B cell (primary cell): ENCODE data around the gene FAXDC2. TPM values are rescaled to one million over a fixed set of nuclear protein-coding genes. Genes with fewer than 3 reads are reported as not detected.

Experiments
- ATAC-seq: fragments of 200-7000 bp; cut with Tn5 transposase; one replicate; pipeline ENCODE4 v1.10.0; 2021; ENCODE audit warnings: low read depth, mild to moderate bottlenecking, moderate number of reproducible peaks, moderate library complexity
- CTCF ChIA-PET: fragments of 350-600 bp; sonication (Branson Sonifier 250); formaldehyde crosslinking; loops from one replicate; lab custom pipeline; 2021; ENCODE audit warnings: antibody characterized with exemption, inconsistent platforms; lab: Charles Lee
- POLR2A ChIA-PET: fragments of 350-600 bp; sonication (Branson Sonifier 250); formaldehyde crosslinking; loops from one replicate; lab custom pipeline; 2021; ENCODE audit warnings: antibody characterized with exemption; lab: Charles Lee
- DNase-seq: peaks from one replicate; pipeline ENCODE4 v3.0.0; 2013
- H2AFZ ChIP-seq: 2 replicates; pipeline ENCODE4 v1.6.1; 2012; ENCODE audit warnings: mild to moderate bottlenecking, low read depth, low read length; ENCODE audit not compliant: insufficient read depth, poor library complexity, severe bottlenecking
- H3K27ac ChIP-seq, 2 donors: 1 replicate in 1 of 2; 2 replicates in 1 of 2; pipeline ENCODE4 v1.5.1; 2012 to 2013; ENCODE audit warnings: low read length in 2 of 2, mild to moderate bottlenecking in 2 of 2, moderate library complexity in 1 of 2
- H3K27me3 ChIP-seq, 4 experiments: fragments of 200-600 bp in 1 of 4; sonication (generic) in 1 of 4; replicated peaks in 1 of 4; 1 replicate in 2 of 4; 2 replicates in 2 of 4; pipeline versions ENCODE4 v1.6.1 to v1.7.0; 2013 to 2016; ENCODE audit warnings: low read length in 3 of 4, mild to moderate bottlenecking in 2 of 4, mixed read lengths in 1 of 4, moderate library complexity in 1 of 4; ENCODE audit not compliant: insufficient read depth in 4 of 4, control insufficient read depth in 3 of 4; ENCODE audit errors: control extremely low read depth in 1 of 4
- H3K36me3 ChIP-seq, 2 experiments: replicated peaks in 1 of 2; 1 replicate in 1 of 2; 2 replicates in 1 of 2; pipeline versions ENCODE4 v1.6.1 to v1.7.1; 2013; ENCODE audit warnings: low read length in 1 of 2; ENCODE audit not compliant: insufficient read depth in 2 of 2, control insufficient read depth in 1 of 2; ENCODE audit errors: control extremely low read depth in 1 of 2, extremely low read depth in 1 of 2
- H3K4me1 ChIP-seq, 2 donors: fragments of 200-600 bp in 1 of 2; sonication (generic) in 1 of 2; 1 replicate in 1 of 2; 2 replicates in 1 of 2; pipeline versions ENCODE4 v1.5.1 to v1.6.1; 2013 to 2017; ENCODE audit warnings: low read length in 2 of 2; ENCODE audit not compliant: control insufficient read depth in 2 of 2, insufficient read depth in 2 of 2
- H3K4me2 ChIP-seq: replicated peaks from 2 replicates; pipeline ENCODE3; 2012; ENCODE audit warnings: mild to moderate bottlenecking, low read depth, low read length; ENCODE audit not compliant: poor library complexity, severe bottlenecking
- H3K4me3 ChIP-seq, 5 experiments: fragments of 200-600 bp in 1 of 5; sonication (generic) in 1 of 5; 1 replicate in 3 of 5; 2 replicates in 2 of 5; pipeline versions ENCODE4 v1.5.1 to v1.7.0; 2011 to 2016; ENCODE audit warnings: low read length in 4 of 5, mild to moderate bottlenecking in 4 of 5, low read depth in 2 of 5, control low read depth in 1 of 5, moderate library complexity in 1 of 5; ENCODE audit not compliant: insufficient read depth in 1 of 5; ENCODE audit errors: control extremely low read depth in 1 of 5, extremely low read depth in 1 of 5
- H3K79me2 ChIP-seq: fragments of 200-600 bp; sonication (generic); one replicate; pipeline ENCODE4 v1.6.0; 2016; ENCODE audit warnings: low read length; ENCODE audit not compliant: control insufficient read depth, insufficient read depth
- H3K9ac ChIP-seq: fragments of 200-600 bp; sonication (generic); 2 replicates; pipeline ENCODE4 v1.6.1; 2017; ENCODE audit warnings: mild to moderate bottlenecking, low read length, moderate library complexity
- H3K9me3 ChIP-seq, 3 donors: one replicate each; pipeline versions ENCODE4 v1.6.1 to v1.7.1; 2013; ENCODE audit warnings: low read length in 2 of 3; ENCODE audit not compliant: control insufficient read depth in 2 of 3, insufficient read depth in 1 of 3; ENCODE audit errors: control extremely low read depth in 1 of 3
- H4K20me1 ChIP-seq: 2 replicates; pipeline ENCODE4 v1.6.0; 2012; ENCODE audit warnings: mild to moderate bottlenecking, low read length; ENCODE audit not compliant: insufficient read depth, control insufficient read depth, poor library complexity, severe bottlenecking
- H3K27ac Mint-ChIP-seq: one replicate; pipeline ENCODE4 v1.8.0; 2021; ENCODE audit warnings: mixed read lengths
- H3K27me3 Mint-ChIP-seq: one replicate; pipeline ENCODE4 v1.8.0; 2021; ENCODE audit warnings: mixed read lengths
- H3K4me1 Mint-ChIP-seq: one replicate; pipeline ENCODE4 v1.8.0; 2021; ENCODE audit warnings: mixed read lengths
- H3K4me3 Mint-ChIP-seq: one replicate; pipeline ENCODE4 v1.8.0; 2021; ENCODE audit warnings: mixed read lengths
- H3K9me3 Mint-ChIP-seq: one replicate; pipeline ENCODE4 v1.8.0; 2022; ENCODE audit warnings: mixed read lengths; ENCODE audit not compliant: insufficient read depth
- EZH2 ChIP-seq: IDR thresholded peaks from 2 replicates; pipeline ENCODE4 v1.6.1; 2012; ENCODE audit warnings: borderline replicate concordance, low read depth, mild to moderate bottlenecking, moderate library complexity, low read length; ENCODE audit not compliant: insufficient read depth, poor library complexity, severe bottlenecking
- WGBS: methylation state at CpG from one replicate; pipeline ENCODE4 v1.1.5; 2013; ENCODE audit warnings: missing lambda C conversion rate; ENCODE audit not compliant: insufficient coverage; 5-methylcytosine and 5-hydroxymethylcytosine counted together
- intact Hi-C: fragments of 100-400 bp; cut with micrococcal nuclease; formaldehyde crosslinking; loops from one replicate; pipeline ENCODE4 v1.10.0; 2022
- polyA plus RNA-seq: library from polyadenylated mRNA; depleted of rRNA; stranded (reverse); fragments of >200 nt; gene quantifications from 2 replicates; pipeline ENCODE4 v1.2.3, GENCODE V29; 2012
- total RNA-seq, 2 donors: library from RNA; stranded (reverse); fragments of 120-200 nt in 1 of 2; gene quantifications; 1 replicate in 1 of 2; 2 replicates in 1 of 2; pipeline versions ENCODE4 v1.2.3 to v1.2.4, GENCODE V29; 2013 to 2022
- TF ChIP-seq, protein P1 (sequence below): fragments of 200-600 bp; IDR thresholded peaks from one replicate; pipeline ENCODE4 v1.8.0; 2022; ENCODE audit warnings: antibody characterized with exemption, mild to moderate bottlenecking

The FAXDC2 gene
- total and polyA plus RNA-seq, 2 donors (not counting 1 experiment from before 2014, with no cell fraction given) = 0.07 TPM; not detected in 1

DNA sequence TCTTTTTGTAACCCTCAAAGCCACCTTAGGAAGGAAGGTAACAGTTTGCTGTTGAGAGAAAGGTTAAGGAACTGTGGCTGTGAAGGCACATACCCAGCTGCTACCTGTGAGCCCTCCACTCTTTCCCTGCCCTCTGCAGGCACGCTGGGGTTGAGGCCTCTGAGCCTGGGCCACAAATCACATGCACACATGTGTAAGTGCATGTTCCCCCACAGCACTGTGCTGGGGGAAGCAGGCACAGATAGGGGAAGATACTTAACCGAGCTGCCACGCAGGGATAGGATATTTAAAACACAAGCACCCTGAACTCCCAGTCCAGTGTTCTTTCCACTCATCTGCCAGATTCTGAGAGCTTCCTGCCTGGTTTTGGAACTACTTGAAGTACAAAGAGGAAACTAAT lies 77.1 kb downstream of the FAXDC2 start:
- Histone ChIP-seq H3K4me1 (peaks cover 52 to 53% of the 10 kb centered on the region in 2 donors), H3K9me3 (no peaks in the 10 kb centered on the region), H3K27ac (no peak overlapping the region), H3K4me3 (no peak overlapping the region), H3K27me3 (no peaks in the 10 kb centered on the region), H3K36me3 (peaks cover 0 to 8% of the 10 kb centered on the region in 2 experiments), H3K9ac (no peak overlapping the region), H4K20me1 (peaks cover 87% of the 10 kb centered on the region), H2AFZ (no peak overlapping the region), H3K79me2 (peaks cover 100% of the 10 kb centered on the region), H3K4me2 (peak overlapping the region; percentile 2)
- Mint-ChIP-seq H3K4me1 (peaks cover 67% of the 10 kb centered on the region), H3K27me3 (no peaks in the 10 kb centered on the region), H3K9me3 (no peaks in the 10 kb centered on the region), H3K4me3 (no peak overlapping the region), H3K27ac (no peak overlapping the region)
- CTCF ChIA-PET = interaction anchor here (0.7 kb wide), 1 partner anchor 717 kb away, joined by 3 read pairs; no protein-coding TSS in a partner anchor
- no CpG with 5 or more reads among the region's 3 CpGs for WGBS
- ATAC-seq (no peak), DNase-seq (no peak)
- TF ChIP-seq, protein P1, sequence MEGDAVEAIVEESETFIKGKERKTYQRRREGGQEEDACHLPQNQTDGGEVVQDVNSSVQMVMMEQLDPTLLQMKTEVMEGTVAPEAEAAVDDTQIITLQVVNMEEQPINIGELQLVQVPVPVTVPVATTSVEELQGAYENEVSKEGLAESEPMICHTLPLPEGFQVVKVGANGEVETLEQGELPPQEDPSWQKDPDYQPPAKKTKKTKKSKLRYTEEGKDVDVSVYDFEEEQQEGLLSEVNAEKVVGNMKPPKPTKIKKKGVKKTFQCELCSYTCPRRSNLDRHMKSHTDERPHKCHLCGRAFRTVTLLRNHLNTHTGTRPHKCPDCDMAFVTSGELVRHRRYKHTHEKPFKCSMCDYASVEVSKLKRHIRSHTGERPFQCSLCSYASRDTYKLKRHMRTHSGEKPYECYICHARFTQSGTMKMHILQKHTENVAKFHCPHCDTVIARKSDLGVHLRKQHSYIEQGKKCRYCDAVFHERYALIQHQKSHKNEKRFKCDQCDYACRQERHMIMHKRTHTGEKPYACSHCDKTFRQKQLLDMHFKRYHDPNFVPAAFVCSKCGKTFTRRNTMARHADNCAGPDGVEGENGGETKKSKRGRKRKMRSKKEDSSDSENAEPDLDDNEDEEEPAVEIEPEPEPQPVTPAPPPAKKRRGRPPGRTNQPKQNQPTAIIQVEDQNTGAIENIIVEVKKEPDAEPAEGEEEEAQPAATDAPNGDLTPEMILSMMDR = no peak
- no peak for TF ChIP-seq EZH2
- intact Hi-C loops = no loop called here
- POLR2A ChIA-PET = no interaction called here

DNA sequence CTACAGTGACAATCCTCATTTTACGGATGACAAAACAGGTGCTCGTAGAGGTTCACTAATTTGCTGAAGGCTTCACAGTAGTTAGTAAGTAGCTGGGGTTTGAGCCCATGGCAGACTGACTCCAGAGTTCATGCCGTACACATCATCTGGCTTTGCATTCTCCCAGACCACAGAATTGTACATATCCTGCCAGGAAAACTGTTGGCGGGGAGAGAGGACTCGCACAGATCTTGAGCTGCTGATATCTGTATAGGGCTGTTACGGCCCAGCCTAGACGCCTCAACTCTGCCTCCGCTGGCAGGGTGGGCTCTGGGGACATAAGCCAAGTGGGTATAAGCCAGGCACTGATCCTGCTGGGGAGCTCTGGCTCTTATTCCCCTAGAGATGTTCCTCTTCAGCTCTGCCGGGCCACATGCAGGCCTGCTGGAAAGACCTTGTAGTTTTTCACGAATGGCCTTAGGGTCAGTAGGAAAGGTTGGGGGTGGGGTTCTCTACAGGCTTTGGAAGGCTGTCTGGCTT lies 79.0 kb downstream of the FAXDC2 start:
- Mint-ChIP-seq H3K4me1 (peaks cover 82% of the 10 kb centered on the region), H3K4me3 (peak overlapping the region; percentile 60), H3K27me3 (no peaks in the 10 kb centered on the region), H3K27ac (peak overlapping the region; percentile 82), H3K9me3 (no peaks in the 10 kb centered on the region)
- Histone ChIP-seq H3K4me1 (peaks cover 69 to 71% of the 10 kb centered on the region in 2 donors), H3K27me3 (no peaks in the 10 kb centered on the region), H2AFZ (no peak overlapping the region), H3K36me3 (peaks cover 0 to 8% of the 10 kb centered on the region in 2 experiments), H4K20me1 (peaks cover 96% of the 10 kb centered on the region), H3K4me3 (no peak overlapping the region), H3K9ac (no peak overlapping the region), H3K79me2 (peaks cover 100% of the 10 kb centered on the region), H3K9me3 (no peaks in the 10 kb centered on the region), H3K4me2 (peak overlapping the region; percentile 63), H3K27ac (peak overlapping the region in 1 of 2 donors; percentile 90)
- ATAC-seq = no peak
- no peak for DNase-seq
- intact Hi-C loops = loop anchor here (2.0 kb wide), 1 partner anchor 17 kb away; the partner anchor contains the start of gene LARP1
- POLR2A ChIA-PET = no interaction called here
- 88% methylated on average over 10 of the region's 10 CpGs for WGBS
- CTCF ChIA-PET = interaction anchor here (0.9 kb wide), 1 partner anchor 40 kb away, joined by 3 read pairs; no protein-coding TSS in a partner anchor
- TF ChIP-seq, protein P1 = no peak
- no peak for TF ChIP-seq EZH2
